ENCODE measurements around the gene PPP1R3E.

The PPP1R3E gene

DNA sequence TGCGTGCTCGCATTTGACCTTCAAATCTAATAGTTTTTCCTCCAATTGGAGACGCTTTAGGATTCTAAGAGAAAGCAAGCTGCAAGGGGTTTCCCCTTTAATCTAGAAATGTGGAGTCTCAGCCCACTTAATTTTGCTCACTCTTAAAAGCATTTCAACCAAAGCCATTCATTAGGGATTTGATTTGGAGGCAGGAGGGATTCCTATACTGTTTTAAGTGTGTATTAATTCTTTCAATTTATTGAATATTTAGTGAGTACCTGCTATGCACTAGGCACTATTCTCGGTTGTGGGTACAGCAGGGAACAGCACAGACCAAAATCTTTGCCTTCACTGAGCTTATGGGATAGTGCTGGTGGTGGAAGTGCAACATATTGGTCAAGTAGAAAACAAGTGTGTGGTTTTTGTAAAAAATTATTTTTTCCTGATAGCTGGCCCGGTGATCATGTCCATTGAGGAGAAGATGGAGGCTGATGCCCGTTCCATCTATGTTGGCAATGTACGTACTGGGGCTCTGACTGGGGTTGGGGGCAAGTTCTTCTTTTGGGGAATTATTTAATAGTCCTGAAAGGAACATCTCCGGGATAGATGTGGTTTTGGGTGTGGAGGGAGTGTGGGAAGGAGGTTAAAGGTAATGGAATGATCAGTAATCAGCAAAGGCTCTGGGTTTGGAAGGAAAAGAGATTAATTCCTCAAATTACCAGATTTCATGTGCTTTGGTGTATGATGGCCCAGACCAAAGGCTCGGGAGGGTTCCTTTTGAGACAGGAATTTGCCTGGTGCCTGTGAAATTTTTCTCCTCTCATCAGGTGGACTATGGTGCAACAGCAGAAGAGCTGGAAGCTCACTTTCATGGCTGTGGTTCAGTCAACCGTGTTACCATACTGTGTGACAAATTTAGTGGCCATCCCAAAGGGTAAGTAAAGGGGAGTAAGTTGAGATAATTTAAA is 20.2 kb upstream of the PPP1R3E start:
- no peak for DNase-seq

GRCh38 chr14:23321572-23322547 is 19.2 kb upstream of the PPP1R3E start:
- peak in 1 of 2 experiments; percentile 39 for DNase-seq

DNA sequence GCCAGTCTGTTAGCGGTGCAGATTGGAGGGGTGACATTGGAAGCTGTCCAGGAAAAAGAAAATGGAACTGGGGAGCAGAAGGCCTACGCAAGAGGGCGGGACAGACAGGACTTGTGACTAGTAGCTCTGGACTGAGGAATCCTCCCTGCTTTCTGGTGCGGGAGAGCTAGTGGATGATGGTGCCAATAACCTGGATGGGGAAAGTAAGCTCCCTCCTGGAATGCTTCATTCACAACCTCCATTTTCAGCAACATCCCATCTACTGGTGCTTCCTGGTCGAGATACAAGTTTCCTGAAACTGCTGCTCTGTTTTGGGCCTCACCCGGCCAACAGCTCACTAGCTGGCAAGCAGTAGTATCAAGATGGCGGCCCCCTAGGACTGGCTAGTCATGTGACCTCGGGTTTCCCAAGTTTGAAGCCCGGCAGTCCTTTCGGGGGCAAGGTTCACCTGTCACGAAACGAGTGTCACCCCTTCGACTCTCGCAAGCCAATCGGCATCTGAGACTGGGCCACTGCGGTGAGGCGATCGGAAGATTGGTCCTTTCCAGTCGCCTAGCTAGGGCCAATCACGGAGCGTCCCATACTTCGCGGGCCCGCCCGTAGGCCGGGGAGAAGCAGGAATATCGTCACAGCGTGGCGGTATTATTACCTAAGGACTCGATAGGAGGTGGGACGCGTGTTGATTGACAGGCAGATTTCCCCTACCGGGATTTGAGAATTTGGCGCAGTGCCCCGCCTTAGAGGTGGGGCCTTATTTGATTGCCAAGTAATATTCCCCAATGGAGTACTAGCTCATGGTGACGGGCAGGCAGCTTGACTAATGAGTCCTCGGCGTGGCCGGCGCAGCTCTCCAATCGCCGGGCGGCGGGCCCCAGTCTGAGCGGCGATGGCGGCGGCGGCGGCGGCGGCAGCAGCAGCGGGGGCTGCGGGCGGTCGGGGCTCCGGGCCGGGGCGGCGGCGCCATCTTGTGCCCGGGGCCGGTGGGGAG is 18.2 kb upstream of the PPP1R3E start, which contains the start of gene PABPN1:
Gene PABPN1, plus strand, starts transcription at position 874 of the 988 bp plus-strand sequence. Its CDS starts 13 bp downstream, at position 887.
- DNase-seq = peak; percentile 98 to 100

DNA sequence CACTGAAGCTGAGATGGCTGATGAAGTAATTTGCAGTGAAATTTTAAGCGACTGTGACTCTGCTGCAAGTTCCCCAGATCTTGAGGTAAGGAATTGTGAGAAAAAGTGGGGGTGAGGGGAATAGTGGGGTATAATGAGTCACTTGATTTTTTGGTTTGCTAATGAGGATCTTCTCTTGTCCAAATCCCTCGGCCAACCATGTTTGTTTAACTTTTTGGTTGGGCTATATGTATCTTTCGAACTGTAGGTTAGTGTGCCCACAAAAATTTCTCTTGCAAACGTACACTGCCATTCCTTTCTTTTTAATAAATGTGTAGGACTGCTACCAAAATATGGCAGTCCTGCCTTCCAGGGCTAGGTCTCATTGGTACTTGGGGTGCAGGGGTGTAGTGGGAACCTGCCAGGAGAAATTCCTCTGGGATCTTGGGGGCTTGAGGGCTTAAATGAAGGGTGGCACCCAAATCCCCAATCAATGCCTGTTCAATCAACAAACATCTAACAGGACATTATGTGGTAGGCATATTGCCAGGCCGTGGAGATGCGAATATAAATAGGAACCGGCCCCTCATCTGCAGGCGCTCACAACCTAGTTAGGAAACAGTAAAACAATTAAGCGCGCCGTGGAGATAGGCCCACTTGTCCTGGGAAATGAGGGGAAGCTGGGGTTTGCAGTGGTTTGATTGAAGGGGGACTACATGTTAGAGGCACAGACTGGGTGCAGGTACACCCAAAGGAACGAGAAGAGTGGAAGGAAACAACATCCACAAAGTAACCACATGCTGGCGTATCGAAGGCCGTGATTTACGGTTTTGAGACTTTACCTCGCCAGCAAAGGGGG is 17.3 kb upstream of the PPP1R3E start:
- DNase-seq = no peak

GRCh38 chr14:23316300-23316699 is 13.6 kb upstream of the PPP1R3E start:
- no peak for DNase-seq

GRCh38 chr14:23310546-23310945 is 7.9 kb upstream of the PPP1R3E start:
- no peak for DNase-seq

DNA sequence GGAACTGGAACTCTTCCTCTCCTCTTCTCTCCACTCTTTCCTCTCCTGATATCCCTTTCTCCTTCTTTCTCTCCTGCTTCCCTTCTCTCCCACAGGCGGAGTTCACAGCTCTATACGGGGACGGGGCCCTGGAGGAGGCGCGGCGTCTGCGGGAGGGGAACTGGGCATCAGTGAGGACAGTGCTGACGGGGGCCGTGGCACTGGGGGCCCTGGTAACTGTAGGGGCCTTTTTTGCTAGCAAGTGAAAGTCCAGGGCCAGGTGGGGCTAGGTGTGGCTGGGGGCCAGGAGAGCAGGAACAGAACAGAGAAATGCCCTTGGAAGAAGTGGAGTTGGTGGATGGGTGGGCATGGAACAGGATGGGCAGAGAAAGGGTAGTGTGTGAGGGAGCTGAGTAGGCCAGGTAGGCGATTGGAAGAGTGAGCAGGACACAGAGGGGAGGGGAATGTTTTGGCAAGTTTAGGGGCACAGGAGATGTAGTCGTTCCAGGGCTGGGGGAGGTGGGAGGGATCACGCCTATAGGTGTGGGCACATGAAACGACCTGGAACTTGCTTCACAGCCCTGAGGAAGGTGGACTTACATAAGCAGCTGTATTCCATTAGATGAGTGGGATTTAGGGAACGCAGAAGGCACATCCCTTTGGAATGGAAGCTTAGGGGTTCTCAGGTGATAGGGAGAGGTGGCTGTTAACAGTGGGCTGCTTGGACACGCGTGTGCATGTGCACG is 6.2 kb upstream of the PPP1R3E start:
- DNase-seq = no peak

DNA sequence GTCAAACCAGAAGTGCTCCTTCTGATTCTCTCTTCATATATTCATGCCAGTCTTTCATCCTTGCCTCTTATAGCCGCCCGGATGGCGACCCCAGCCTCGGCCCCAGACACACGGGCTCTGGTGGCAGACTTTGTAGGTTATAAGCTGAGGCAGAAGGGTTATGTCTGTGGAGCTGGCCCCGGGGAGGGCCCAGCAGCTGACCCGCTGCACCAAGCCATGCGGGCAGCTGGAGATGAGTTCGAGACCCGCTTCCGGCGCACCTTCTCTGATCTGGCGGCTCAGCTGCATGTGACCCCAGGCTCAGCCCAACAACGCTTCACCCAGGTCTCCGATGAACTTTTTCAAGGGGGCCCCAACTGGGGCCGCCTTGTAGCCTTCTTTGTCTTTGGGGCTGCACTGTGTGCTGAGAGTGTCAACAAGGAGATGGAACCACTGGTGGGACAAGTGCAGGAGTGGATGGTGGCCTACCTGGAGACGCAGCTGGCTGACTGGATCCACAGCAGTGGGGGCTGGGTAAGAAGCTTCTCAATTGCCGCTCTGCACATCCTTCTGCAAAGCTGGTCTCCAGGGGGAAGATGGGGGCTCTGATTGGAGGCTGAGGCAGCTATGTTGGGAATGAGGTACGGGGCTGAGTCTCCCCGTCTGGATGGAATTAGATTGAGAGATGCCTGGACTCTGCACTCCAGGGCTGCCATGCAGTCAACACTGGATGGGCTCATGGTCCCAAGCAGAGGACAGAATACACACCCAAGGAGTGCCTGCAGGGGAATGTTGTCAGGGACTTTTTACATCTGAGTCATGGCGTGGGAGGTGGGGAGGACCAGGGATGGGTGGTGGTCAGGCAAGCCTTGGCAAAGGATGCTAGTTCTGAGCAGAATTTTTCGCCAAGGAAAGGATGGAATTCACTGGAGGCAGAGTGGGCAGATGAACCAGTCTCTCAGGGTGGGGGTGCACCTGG is 5.3 kb upstream of the PPP1R3E start:
- no peak for DNase-seq

DNA sequence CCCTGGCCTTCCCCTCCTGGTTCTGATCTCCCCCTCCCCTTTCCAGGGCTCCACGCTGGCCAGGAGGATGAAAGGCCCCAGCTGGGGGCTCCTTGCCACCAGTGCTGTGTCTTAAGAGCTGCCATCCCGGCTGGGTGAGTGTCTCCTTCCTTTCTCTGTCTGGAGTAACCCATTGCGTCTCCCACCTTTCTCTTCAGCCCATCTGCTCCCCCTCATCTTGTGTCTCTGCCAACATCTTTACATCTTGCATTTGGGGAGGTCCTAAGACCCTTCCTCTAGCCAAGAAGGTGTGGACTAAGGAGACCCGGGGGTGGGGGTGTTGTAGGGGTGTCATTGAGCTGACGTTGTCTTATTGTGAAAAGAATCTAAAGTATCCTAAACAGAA is 4.5 kb upstream of the PPP1R3E start:
- no peak for DNase-seq

GRCh38 chr14:23306412-23307145 is 3.9 kb upstream of the PPP1R3E start, which contains the start of gene BCL2L2:
BCL2L2 (plus strand) TSS chr14:23306833; CDS start chr14:23307768, 935 bp downstream.
- peak; percentile 46 to 93 for DNase-seq

- no peak for DNase-seq
Observed at GRCh38 chr14:23301969-23302289, 730 bp downstream of the PPP1R3E start.

DNA sequence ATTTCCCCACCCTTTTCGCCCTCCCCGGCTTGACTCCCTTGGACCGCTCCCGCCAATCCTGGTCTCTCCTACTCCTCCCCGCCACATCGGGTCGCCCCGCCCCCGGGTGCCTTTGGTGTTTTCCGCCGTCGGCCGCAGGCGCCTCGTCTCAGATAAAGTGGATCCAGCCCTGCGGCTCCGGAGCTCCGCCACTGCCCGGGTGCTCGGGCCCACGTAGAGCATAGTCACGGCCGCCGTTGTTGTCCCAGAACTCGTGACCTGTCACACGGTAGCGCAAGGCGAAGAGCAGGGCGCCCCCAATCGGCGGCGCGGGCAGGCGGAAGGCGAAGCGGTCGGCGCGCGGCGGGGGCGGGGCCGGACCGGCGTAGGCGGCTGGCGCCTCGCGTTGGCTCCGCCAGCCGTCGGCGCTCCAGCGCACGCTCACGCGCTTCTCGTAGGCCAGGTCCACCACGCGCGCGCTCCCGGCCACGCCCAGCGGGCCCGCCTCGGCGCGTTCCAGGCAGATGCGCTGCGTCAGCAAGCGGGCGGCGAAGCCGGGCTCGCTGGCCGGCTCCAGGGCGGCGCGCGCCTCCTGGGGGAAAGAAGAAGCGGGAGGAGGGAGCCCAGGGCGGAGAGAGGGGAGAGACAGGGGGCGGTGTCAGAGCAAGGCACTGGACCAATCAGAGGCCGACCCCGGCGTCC is 1.2 kb downstream of the PPP1R3E start:
- DNase-seq = peak; percentile 88 to 97

GRCh38 chr14:23300687-23301223 is 1.9 kb downstream of the PPP1R3E start:
- DNase-seq = no peak

- no peak for DNase-seq
Observed at GRCh38 chr14:23299986-23300686, 2.5 kb downstream of the PPP1R3E start.

DNA sequence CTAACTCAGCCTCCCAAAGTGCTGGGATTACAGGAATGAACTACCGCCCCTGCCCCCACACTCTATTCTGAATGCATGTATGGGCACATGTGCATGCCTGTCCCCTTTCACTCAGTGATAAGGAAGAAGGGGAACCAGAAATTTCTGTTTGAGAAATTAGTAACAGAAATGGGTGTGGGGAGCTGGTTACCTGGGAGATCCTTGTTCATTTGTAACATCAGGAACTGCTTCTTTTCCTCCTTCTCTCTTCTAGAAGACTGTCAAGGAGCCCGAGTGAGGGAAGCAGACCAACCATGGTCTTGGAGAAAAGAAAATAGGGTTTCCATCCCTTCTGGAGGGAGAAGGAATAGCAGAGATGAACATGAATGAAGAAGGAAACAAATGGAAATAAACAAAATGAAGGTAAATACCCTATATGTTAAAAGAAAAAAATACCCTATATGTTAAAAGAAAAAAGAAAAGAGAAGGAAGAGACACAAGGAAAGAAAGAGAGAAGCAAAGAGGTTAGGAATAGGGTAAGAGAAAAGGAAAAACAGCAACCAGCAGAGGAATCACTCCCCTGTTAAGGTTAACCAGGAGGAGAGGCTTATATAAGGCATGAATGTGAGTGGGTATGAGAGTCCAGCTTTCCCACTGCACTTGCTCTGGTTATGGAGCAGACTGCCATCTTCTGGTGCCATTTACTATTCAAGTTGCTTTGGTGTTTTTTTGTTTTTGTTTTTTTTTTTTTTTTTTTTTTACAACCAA is 3.3 kb downstream of the PPP1R3E start:
- DNase-seq = peak in 1 of 2 experiments; percentile 62
